ENCODE results near the gene ERGIC2.

The ERGIC2 gene

DNA sequence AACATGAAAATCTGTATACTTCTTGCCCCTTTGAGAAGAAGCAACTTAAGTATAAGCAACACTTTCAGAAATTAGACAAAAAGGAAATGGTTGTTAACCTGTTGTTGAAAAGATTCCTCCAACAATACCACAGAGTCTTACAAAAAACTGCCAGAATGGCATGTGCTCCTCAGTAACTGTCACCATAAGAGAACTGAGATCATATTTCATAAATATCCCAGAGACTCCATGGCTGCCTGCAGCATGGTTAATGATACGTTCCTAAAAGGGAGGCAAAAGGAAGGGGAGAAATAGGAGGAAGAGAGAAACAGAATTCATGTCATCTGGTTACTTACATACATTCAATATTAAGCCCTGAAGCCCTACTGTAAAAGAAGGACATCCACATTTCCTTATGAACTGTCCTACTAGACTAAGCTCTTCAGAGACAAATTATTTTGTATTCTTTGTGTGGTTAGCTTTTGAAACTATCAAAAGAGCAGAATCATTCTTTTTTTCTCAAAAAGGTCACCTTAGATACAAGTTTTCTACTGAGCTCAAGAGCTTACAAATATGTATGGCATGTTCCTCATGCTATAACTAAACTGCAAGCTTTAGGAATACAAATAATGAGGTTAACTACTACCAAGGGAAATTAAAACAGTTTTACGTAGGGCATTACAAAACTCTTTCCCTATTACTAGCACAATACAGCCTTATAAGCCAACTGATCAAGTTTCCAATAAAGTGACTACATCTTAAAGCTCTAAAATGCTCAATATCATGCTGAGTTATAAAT lies 37.8 kb downstream of the ERGIC2 start:
- no peak for TF ChIP-seq CTCF (conservative IDR thresholded peaks at IDR 0.05; ENCODE audit: low read depth, low read length)
- no peak overlapping the region for H3K4me3 ChIP-seq (ENCODE audit: low read depth, low read length)
- peak; percentile 52 for DNase-seq (ENCODE audit: low read depth)

DNA sequence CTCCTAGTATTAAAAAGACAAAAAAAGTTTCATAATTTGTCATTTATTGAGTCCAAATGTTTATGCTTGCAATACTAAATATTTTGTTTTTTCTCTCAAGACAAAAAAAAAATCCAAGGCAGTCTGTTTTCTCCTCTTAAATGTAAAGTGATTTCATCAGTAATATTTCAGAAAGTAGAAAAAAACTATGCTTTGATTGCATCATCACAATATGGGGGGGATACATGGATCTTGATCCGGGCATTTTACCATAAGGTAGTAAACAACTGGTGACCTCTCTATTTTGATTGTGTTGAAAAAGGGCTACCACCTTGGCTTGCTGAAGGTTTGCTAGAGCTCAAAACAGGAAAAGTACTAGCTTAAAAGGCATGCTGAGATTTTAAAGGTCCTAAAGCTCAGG lies 43.6 kb downstream of the ERGIC2 start:
- TF ChIP-seq CTCF (conservative IDR thresholded peaks at IDR 0.05; ENCODE audit: low read depth, low read length) = no peak
- DNase-seq (ENCODE audit: low read depth) = no peak
- H3K4me3 ChIP-seq (ENCODE audit: low read depth, low read length) = no peak overlapping the region

DNA sequence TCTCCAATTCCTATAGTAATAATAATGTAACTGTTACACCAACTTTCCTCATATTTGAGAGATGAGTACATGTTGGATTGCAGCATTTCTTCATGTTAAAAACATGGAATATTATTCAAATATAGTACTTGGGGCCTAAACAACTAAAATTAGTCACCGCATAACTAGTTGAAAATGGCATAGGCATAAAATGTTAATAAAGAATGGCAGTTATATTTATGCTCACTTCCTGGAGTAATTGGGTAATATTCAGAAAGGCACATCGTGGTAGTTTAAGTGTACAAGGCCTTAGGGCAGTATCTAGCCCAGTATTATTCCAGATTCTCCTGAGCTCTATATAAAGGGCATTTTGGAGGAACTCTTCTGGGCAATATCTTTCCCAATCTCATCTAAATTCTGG lies 46.0 kb downstream of the ERGIC2 start:
- DNase-seq (ENCODE audit: low read depth) = no peak
- no peak for TF ChIP-seq CTCF (conservative IDR thresholded peaks at IDR 0.05; ENCODE audit: low read depth, low read length)
- no peak overlapping the region for H3K4me3 ChIP-seq (ENCODE audit: low read depth, low read length)

- no peak overlapping the region for H3K4me3 ChIP-seq (ENCODE audit: low read depth, low read length)
- no peak for DNase-seq (ENCODE audit: low read depth)
- TF ChIP-seq CTCF (conservative IDR thresholded peaks at IDR 0.05; ENCODE audit: low read depth, low read length) = no peak
These were observed 47.8 kb downstream of the ERGIC2 start for GRCh38 chr12:29333178-29333577.

GRCh38 chr12:29329411-29329810 lies 51.6 kb downstream of the ERGIC2 start:
- DNase-seq (ENCODE audit: low read depth) = no peak
- no peak overlapping the region for H3K4me3 ChIP-seq (ENCODE audit: low read depth, low read length)
- no peak for TF ChIP-seq CTCF (conservative IDR thresholded peaks at IDR 0.05; ENCODE audit: low read depth, low read length)

DNA sequence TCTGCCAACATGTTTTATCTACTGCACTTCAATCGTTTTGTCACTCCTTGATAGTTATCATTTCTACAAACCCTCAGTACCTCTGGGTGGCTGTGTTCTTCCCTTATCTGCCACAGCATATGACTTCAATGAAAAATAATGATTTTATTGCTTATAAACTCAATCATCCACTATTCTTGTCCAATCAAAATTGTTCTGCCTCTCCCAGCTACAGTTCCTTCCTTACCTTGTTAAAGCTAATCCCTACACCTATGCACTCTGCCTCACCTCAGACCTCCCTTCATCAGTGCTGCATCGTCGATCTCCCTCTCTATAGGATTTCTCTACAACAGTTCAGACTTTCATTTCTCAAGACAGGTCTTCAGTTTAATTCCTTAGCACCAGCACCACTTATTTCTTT lies 58.8 kb downstream of the ERGIC2 start:
- H3K4me3 ChIP-seq (ENCODE audit: low read depth, low read length) = no peak overlapping the region
- no peak for DNase-seq (ENCODE audit: low read depth)
- no peak for TF ChIP-seq CTCF (conservative IDR thresholded peaks at IDR 0.05; ENCODE audit: low read depth, low read length)
